Amniotic epithelial cell (primary cell): ENCODE data around the gene IKZF1.

ENCODE experiments used
- DNase-seq: peaks from one replicate; pipeline ENCODE4 v3.0.0-alpha.2; 2010; ENCODE audit warnings: low read depth

IKZF1 gene

DNA sequence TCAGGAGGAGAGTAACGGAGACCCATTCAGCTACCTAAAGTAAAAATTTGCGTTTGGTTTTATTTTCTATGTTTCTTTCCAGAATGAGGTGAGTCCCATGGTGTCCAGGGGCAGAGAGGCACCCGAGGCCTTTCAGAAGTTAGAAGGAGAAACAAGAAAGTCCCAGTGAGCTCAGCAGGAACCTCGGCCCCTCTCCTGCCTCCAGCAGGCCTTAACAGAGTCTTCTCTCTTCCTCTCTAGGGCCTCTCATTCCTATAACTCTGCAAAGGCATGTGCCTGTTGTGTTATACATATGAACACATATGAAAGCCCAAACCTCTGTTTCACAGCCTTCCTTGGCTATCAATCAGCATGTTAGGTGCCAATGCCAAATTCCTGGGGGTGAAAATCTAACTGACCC, 20.8 kb upstream of the IKZF1 start:
- DNase-seq, result no peak

GRCh38 chr7:50284296-50284695, 20.2 kb upstream of the IKZF1 start:
- no peak for DNase-seq

DNA sequence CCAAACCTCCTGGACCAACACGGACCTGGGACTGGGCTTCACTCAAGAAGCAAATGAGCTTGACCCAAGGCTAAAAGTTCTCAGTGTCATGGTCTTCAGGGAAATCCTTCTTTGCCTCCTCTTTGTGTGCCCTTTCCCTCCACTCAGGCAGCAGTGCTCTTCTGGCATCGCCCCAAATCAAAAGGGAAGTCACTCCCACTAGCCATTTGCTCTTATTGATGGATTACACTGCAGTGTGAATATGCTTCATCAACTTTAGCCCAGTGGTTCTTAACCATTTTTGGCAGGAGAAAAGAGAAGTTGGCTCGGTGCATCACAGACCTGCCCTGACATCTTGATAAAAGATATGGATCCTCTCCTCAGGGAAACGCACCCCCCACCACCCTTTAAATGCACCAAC, 19.2 kb upstream of the IKZF1 start:
- DNase-seq, result no peak

DNA sequence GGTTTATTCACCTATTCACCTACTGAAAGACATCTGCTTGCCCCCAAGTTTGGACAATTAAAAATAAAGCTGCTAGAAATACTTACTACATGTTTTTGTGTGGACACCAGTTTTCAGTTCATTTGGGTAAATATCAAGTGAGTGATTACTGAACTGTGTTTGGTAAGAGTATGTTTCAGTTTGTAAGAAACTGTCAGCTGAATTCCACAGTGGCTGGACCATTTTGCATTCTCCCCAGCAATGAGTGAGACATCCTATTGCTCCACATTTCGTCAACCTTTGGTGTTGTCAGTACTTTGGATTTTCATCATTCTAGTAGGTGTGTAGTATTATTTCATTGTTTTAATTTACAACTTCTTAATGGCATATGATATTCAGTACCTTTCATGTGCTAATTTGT, 17.4 kb upstream of the IKZF1 start:
- no peak for DNase-seq

DNA sequence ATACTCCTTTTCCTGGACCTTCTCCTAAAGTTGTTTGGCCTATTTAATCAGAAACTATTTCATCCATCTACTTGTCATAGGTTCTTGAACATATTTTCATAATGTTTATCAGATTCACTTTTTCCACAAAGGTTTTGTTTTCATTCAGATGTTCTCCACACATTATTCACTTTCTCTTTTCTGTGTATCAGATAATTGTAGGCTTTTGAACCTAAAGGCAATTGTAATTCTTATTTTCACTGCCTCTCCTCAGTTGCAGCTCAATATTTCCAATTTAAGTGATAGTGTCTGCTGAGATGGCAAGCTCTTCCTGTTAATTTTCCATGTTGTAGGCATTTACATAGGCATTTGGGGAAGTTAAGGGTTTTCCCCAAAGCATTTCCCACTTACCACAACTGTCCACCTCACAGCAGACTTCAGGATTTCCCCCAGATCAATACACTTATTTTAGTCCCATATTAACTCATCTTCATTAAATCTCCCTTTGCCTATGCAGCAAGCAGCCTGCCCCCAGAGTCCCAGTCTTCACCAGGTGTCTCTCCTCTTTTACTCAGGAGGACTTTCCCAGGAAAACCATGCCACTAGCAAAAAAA, 12.3 kb upstream of the IKZF1 start:
- DNase-seq, result no peak

GRCh38 chr7:50292763-50293162, 11.8 kb upstream of the IKZF1 start:
- no peak for DNase-seq

DNA sequence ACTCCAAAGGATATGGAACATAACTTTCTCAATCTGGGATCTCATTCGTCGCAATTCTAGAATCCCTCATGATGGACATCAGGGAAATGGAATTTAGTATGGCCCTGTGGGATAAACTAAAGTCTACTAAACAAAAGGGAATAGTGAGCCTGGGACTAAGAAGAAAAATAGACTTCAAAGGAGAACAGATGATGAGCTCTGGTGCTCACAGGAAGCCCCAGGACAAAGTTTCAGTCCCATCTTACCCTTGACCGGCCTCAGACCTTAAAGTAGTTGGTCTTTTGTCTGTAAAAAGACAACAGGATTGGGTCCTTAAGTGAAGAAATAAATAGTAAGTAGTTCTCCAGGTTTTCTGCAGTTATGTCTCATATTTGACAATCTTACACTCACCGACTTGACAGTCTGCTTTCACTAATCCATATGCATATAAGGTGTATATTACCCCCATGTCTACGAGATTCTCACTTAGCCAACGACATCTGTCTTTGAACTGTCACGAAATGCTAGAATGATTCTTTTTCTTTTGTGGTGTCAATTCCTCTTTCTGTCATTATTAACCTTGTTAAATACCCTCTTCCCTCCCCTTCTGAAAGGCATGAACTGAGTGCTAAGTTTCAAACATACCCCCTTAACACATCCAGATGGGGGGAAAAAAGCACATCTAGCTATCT, 10.9 kb upstream of the IKZF1 start:
- DNase-seq, result no peak

- DNase-seq, result no peak
Observed at GRCh38 chr7:50295133-50295532, 9.4 kb upstream of the IKZF1 start.

GRCh38 chr7:50296799-50297198, 7.7 kb upstream of the IKZF1 start:
- no peak for DNase-seq

GRCh38 chr7:50298811-50299562, 5.5 kb upstream of the IKZF1 start:
- no peak for DNase-seq

DNA sequence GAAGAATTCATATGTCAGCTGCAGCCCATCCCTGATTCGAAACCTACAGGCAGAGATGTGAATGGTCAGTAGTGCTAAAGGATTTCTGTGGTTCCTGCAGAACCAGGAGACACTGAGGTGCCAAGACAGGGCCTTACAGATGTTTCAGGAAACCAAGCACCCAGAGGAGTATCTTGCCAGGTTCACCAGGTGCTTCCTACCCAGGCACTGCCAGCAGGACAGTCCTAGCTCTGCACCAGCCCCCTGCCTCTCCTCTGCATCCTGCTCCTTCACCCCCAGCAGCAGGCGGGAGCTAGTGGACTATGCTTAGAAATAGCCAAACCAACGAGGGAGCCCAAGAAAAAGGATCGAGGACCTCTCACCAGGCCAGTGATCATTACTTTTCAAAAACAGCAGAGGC, 4.2 kb upstream of the IKZF1 start:
- no peak for DNase-seq

DNA sequence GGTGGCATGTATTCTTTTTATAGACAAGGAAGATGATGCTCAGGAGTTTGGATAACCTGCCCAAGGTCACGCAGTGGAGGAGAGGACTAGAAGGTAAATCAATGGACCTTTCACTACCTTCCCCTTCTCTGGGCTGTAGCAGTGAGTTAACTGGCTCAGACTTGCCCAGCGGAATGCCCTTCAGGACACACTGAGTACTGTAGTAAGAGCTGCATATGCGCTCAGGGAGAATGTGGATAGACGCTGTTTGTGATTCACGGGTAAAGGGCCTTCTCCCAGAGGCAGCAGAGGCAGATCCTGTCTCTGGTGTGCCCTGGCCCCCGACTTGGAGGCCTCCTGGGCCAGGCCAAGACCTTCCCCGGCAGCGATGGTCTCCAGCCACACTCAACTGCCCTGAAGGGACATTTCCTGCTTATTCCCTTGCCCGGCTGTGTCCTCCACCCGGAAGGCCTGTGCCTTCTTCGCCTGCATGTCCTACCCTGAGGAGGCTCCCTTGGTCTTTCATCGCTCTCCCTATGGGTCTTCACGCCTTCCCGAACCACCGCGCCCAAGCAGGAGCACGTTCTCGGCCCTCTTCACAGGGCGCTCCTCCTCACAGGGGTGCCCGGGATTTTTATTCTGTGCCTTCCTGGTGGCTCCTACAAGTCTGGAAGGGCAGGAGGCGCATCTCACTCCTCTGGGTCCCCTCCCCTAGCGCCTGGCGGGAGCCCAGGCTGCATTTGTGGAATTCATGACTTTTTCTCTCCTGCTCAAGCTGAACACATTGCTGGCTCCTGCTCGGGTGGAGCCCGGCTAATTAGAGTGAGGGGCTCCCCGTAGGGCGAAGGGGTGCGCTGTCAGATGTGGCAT, 1.8 kb upstream of the IKZF1 start:
- DNase-seq, result no peak

- no peak for DNase-seq
Observed at GRCh38 chr7:50303335-50304128, 984 bp upstream of the IKZF1 start.

DNA sequence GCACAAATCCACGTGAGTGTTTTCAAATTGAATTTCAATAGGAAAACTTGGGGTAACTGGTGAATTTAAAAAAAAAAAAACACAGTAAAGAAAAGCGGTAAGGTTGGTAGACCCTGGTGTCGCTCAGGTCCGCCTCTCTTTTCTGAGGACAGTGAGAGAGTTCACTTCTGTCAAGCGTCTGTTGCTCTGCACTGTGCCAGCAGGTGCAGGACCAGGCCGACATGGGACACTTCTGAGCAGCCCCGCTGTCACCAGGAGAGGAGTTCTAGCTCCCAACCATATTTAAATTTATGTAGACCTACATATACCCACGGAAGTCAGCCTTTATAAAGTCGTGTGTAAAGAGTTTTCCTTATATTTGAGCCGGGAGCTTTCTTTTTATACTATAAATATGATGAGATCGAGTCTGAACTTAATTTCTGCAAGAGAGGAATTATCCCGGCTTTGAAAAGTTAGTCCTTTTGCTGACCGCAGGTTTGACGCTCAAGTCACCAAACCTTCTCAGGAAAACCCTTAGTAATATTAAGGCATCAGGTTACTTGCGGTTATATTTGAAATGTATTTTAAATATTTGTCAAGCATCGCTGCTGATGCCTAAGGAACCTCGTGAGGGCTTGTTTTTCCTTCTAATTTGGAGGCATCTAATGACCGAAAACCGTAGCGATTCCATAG, 531 bp downstream of the IKZF1 start:
- DNase-seq, result no peak

DNA sequence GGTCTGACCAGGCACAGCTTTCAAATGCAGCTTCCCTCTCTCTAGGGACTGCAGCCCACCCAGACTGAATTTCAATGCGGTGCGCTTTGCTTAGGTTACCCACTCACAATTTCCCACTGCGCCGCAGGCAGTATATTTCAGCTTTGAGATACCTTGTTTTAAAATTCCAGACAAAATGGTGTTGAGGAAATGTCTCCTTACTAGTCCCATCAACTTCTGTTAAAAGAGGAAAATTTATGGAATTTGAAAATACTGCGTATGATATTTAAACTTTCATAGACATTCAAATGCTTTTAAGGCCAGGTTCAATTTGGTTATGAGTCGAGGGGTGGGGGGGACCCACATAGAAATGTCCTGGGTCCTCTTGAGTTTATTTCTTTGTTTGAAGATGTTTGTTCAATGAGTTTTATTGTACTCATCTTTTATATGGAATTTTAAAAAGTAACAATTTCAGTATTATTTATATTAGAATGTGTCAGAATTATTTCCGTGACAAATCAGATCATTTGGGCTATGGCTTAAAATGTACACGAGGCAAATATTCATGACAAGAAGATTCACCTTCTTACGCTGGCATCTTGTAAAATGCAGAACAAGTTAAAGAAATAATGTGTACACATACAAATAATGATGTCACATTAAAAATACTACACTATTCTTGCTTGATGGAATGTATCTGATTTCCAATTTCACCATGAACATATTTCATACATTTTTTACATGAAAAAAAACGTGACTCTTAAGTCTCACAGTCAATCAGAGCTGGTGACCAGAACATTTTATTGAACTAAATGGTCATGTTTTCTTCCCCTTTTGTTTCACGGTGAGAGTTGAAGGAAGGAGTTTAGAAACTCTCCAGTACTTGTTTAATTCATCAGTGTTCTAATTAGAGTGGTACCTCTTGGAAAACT, 1.3 kb downstream of the IKZF1 start:
- no peak for DNase-seq

DNA sequence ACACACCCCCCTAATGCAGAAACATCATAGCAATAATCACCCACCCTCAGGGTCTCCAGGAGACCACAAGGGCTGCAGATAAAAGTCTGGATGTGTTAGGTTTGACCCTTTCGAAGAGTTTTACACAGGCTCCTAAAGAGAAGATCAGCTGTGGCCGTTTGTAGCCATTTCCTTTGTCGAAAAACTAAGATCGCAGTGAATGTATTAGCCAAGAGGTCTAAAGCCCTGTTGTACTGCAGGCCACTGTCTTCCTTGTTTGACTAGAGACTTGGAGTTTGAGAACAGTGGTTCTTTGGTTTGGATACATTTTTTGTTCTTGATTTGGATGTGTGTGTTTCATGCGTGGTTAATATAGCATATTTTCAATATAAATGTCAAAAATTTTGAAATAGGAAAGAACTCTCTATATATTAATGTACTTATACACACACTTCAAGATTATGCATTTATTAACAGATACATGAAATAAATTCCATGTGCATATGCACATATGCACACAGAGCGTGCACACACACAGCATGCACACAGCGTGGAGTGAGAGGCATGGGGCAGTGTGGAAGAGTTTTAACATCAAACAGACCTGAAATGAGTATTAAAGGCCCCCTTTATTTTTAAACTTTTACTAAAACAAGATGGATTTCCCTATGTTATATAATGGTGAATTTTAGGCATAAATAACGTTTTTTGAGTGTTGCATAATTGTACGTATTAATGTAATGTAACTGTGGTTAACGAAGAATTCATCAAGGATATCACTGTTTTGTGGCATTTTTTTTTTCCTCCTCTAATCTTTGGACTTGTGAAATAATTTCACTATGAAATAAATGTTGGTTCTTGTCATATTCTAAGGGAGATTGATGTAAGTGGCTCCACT, 2.2 kb downstream of the IKZF1 start:
- no peak for DNase-seq

DNA sequence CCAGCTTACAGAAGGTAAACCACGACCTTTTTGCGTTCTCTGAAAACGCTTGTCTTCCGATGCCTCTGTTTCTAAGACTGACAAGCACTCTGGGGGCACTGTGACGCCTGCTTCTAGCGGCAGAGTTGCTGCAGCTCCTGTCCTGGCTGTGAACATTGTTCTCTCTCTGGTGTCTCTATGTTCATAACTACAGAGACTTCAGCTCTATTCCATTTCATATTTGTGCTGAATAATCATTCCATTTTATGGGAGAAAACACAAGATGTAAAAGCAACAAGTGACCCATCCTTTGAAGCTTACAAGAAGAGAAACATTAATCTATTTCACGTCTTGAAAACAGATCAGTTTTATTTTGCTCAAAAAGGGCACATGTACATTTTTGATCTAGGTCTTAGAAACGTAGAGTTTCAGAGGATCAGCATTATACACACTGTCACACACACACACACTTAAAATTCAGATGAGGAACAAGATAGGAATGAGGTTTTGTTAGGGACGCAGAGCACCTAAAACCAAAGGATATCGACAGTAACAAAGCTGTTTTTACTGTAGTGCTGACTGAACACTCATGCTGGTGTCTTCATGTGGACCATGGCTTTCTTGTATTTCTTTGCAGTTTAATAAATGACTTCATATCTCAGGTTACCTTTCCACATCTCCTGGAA, 3.0 kb downstream of the IKZF1 start:
- DNase-seq, result no peak

DNA sequence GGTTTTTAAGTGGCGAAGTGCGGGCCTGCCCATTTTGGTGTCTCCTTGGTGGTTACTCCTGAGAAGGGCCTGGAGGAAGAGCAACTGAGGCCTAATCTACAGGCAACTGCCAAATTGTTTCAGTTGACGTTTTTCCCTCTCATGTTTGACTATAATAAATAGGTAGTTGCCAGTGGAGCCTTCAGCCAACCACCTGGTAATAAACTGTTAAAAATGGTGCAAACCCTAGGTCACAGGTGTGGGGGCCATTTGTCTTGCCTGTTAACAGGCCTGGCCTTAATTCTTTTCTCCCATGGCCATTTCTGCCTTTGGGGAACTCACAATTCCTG, 3.7 kb downstream of the IKZF1 start:
- no peak for DNase-seq
